ENCODE measurements around the gene ZNF160. TPM values are rescaled to one million over a fixed set of nuclear protein-coding genes. Genes with fewer than 3 reads are reported as not detected.

The ZNF160 gene
- polyA plus RNA-seq, 1 of the 3 experiments (the other 2 are of a cell fraction), result 10.1 TPM

DNA sequence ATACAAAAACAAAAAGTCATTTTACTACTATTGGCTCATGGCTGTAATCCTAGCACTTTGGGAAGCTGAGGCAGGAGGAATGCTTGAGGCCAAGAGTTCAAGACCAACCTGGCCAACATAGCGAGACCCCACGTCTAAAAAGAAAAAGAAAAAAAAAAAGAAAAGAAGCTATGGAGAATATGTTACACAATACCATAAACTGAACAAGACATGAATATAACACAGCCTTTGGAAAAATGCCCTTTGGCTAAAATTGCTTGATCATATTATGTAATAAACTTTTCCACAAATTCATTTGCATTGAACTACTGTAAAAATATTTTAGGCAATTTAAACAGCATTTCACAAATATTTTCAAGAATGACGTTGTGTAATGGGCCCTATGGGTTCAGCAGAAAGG is 33.2 kb upstream of the ZNF160 start:
- Histone ChIP-seq H3K36me3 (replicated peaks in 1 of 2; ENCODE audit: control insufficient read depth in 1 of 2, insufficient read depth in 2 of 2, low read length in 1 of 2) (peaks cover 4 to 16% of the 10 kb centered on the region in 2 experiments), H2AFZ (ENCODE audit: low read depth) (no peak overlapping the region), H3F3A (replicated peaks; ENCODE audit: insufficient read depth) (no peaks in the 10 kb centered on the region), H3K9me2 (no peaks in the 10 kb centered on the region), H4K20me1 (ENCODE audit: insufficient read depth) (no peaks in the 10 kb centered on the region), H3K9ac (no peak overlapping the region), H3K9me3 (peaks cover 14% of the 10 kb centered on the region; the same call in 1 of the 2 replicates), H3K27me3 (ENCODE audit: insufficient read depth) (no peaks in the 10 kb centered on the region), H3K27ac (ENCODE audit: low read depth in 2 of 2, low read length in 1 of 2) (no peak overlapping the region), H3K4me3 (ENCODE audit: low read depth in 2 of 2, low read length in 1 of 2) (no peak overlapping the region), H3K79me2 (ENCODE audit: insufficient read depth) (no peaks in the 10 kb centered on the region), H3K4me2 (no peak overlapping the region), H3K4me1 (ENCODE audit: control insufficient read depth in 1 of 2, insufficient read depth in 2 of 2, low read depth in 1 of 2, low read length in 1 of 2) (peaks cover 0 to 5% of the 10 kb centered on the region in 2 experiments; a peak in 1 of 4 replicates)
- no peak for TF ChIP-seq NRF1 (IDR thresholded peaks at IDR 0.05; ENCODE audit: low read depth, low read length)
- 76% methylated on average over 3 of the region's 3 CpGs for WGBS (ENCODE audit: low lambda C conversion rate)
- CTCF ChIA-PET, result no interaction called here
- no peak for DNase-seq
- POLR2A ChIA-PET, result no interaction called here

DNA sequence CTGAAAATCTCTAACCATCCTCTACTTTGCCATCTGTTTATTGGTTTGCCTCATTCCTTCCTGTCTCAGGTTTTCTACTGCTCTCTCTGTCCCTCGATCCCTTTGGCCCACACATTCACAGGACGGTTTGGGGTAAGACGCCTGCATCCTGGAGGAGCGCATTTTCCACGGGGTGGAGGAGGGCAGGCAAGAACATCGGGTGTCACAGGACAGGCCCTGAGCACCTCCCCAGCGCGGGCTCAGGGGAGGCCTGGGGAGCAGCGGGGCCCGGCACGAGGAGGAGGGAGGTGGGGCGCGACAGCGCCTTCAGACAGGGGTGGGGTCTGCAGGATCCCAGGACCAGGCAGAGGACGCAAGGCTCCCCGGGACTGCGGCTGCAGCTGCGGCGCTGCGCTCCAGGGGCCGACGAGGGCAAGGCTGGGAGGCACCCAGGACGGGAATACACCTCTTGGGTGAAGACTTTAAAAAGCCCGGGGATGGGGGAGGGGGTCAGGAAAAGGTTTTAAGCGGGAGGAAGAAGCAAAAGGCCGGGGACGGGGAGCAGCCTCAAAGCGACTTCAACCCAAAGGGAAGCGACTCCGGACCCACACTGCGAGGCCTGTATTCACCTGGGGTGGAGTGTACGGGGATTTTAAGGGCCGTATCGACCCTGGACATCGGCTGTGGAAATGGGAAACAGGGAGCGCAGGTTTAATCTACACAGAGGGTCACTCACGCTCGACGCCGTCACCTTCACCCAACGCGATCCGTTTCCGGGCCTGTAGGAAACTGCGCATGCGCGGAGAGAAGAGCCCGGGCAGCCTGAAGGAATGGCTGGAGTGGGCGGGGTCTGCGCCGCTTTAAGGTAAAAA is 29.1 kb upstream of the ZNF160 start, which contains the start of gene ZNF415:
Gene ZNF415 (minus strand): TSS at position 770 of the 851 bp plus-strand sequence. CDS start 10,234 bp downstream, outside the sequence.
- peak within 1 kb of the TSS; percentile 40; the same call in 1 of the 2 replicates for H3K9ac ChIP-seq
- no peaks in the 10 kb centered on the region for H3K36me3 ChIP-seq (replicated peaks in 1 of 2; ENCODE audit: control insufficient read depth in 1 of 2, insufficient read depth in 2 of 2, low read length in 1 of 2)
- no peaks in the 10 kb centered on the region for H3K79me2 ChIP-seq (ENCODE audit: insufficient read depth)
- H3K27me3 ChIP-seq (ENCODE audit: insufficient read depth), result no peaks in the 10 kb centered on the region
- CTCF ChIA-PET, result no interaction called here
- H3K9me2 ChIP-seq, result no peaks in the 10 kb centered on the region
- peaks cover 0 to 5% of the 10 kb centered on the region in 2 experiments; a peak in 1 of 4 replicates for H3K4me1 ChIP-seq (ENCODE audit: control insufficient read depth in 1 of 2, insufficient read depth in 2 of 2, low read depth in 1 of 2, low read length in 1 of 2)
- no peak within 1 kb of the TSS for H2AFZ ChIP-seq (ENCODE audit: low read depth)
- DNase-seq, result peak; percentile 89
- 6% methylated on average over 38 of the region's 51 CpGs for WGBS (ENCODE audit: low lambda C conversion rate)
- H3K4me3 ChIP-seq (ENCODE audit: low read depth in 2 of 2, low read length in 1 of 2), result peak within 1 kb of the TSS; percentile 54 to 61
- H4K20me1 ChIP-seq (ENCODE audit: insufficient read depth), result no peaks in the 10 kb centered on the region
- peaks cover 2% of the 10 kb centered on the region; the same call in 1 of the 2 replicates for H3K9me3 ChIP-seq
- TF ChIP-seq MAX (IDR thresholded peaks at IDR 0.05; ENCODE audit: low read depth) (peak; percentile 88), POLR2AphosphoS5 (IDR thresholded peaks at IDR 0.05; ENCODE audit: low read depth, low read length) (peak; percentile 56), NRF1 (IDR thresholded peaks at IDR 0.05; ENCODE audit: low read depth, low read length) (peak; percentile 65), CHD2 (IDR thresholded peaks at IDR 0.05; ENCODE audit: low read length, partially characterized antibody) (peak; percentile 21), EZH2phosphoT487 (IDR thresholded peaks at IDR 0.05; ENCODE audit: borderline replicate concordance, low read depth) (no peak), MXI1 (IDR thresholded peaks at IDR 0.05; ENCODE audit: low read depth, low read length) (peak; percentile 58; the same call in 1 of the 2 replicates), GABPA (IDR thresholded peaks at IDR 0.05; ENCODE audit: low read depth) (no peak), RAD21 (IDR thresholded peaks at IDR 0.05; ENCODE audit: low read length) (no peak), GATA2 (CRISPR knock-in tag; IDR thresholded peaks at IDR 0.05) (no peak), JUND (IDR thresholded peaks at IDR 0.05) (no peak), RFX5 (IDR thresholded peaks at IDR 0.05; ENCODE audit: low read length) (no peak)
- TF ChIP-seq, protein P1, sequence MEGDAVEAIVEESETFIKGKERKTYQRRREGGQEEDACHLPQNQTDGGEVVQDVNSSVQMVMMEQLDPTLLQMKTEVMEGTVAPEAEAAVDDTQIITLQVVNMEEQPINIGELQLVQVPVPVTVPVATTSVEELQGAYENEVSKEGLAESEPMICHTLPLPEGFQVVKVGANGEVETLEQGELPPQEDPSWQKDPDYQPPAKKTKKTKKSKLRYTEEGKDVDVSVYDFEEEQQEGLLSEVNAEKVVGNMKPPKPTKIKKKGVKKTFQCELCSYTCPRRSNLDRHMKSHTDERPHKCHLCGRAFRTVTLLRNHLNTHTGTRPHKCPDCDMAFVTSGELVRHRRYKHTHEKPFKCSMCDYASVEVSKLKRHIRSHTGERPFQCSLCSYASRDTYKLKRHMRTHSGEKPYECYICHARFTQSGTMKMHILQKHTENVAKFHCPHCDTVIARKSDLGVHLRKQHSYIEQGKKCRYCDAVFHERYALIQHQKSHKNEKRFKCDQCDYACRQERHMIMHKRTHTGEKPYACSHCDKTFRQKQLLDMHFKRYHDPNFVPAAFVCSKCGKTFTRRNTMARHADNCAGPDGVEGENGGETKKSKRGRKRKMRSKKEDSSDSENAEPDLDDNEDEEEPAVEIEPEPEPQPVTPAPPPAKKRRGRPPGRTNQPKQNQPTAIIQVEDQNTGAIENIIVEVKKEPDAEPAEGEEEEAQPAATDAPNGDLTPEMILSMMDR (IDR thresholded peaks at IDR 0.05), result no peak
- TF ChIP-seq, protein P2, sequence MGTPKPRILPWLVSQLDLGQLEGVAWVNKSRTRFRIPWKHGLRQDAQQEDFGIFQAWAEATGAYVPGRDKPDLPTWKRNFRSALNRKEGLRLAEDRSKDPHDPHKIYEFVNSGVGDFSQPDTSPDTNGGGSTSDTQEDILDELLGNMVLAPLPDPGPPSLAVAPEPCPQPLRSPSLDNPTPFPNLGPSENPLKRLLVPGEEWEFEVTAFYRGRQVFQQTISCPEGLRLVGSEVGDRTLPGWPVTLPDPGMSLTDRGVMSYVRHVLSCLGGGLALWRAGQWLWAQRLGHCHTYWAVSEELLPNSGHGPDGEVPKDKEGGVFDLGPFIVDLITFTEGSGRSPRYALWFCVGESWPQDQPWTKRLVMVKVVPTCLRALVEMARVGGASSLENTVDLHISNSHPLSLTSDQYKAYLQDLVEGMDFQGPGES (IDR thresholded peaks at IDR 0.05; ENCODE audit: low read depth, low read length), result no peak
- POLR2A ChIA-PET, result no interaction called here
- peak within 1 kb of the TSS; percentile 44; the same call in 1 of the 2 replicates for H3K4me2 ChIP-seq
- peak within 1 kb of the TSS in 1 of 2 experiments; percentile 58; a peak in 1 of 4 replicates for H3K27ac ChIP-seq (ENCODE audit: low read depth in 2 of 2, low read length in 1 of 2)
- H3F3A ChIP-seq (replicated peaks; ENCODE audit: insufficient read depth), result no peaks in the 10 kb centered on the region

All from SK-N-SH (cell line).